ENCODE measurements around the gene IFNA17.
"Not testable (repeated sequence)": the region's sequence is repeated elsewhere in the genome, so short reads cannot be mapped to it uniquely, and the experiment has no call there.

The IFNA17 gene

GRCh38 chr9:21228122-21228521 lies at the start of gene IFNA17:
TSS of gene IFNA17 (minus strand) at chr9:21228222. CDS start at chr9:21228173, 49 bp downstream.
- DNase-seq, result no peak

DNA sequence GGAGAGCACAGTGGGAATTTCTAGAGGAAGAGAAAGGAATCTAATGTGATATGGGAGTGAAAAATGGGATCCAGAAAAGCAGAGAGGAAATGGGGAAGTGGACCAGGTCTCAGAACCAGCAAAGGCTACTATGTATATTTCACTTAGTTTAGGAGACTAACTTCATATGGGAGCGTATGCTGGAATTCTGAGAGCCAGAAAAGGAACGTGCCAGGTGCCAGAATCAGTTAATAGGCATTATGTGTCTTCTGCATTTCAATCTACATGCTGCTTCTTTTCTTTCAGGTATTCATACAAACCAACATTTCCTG lies 40.3 kb upstream of the IFNA17 start:
- no peak for DNase-seq

DNA sequence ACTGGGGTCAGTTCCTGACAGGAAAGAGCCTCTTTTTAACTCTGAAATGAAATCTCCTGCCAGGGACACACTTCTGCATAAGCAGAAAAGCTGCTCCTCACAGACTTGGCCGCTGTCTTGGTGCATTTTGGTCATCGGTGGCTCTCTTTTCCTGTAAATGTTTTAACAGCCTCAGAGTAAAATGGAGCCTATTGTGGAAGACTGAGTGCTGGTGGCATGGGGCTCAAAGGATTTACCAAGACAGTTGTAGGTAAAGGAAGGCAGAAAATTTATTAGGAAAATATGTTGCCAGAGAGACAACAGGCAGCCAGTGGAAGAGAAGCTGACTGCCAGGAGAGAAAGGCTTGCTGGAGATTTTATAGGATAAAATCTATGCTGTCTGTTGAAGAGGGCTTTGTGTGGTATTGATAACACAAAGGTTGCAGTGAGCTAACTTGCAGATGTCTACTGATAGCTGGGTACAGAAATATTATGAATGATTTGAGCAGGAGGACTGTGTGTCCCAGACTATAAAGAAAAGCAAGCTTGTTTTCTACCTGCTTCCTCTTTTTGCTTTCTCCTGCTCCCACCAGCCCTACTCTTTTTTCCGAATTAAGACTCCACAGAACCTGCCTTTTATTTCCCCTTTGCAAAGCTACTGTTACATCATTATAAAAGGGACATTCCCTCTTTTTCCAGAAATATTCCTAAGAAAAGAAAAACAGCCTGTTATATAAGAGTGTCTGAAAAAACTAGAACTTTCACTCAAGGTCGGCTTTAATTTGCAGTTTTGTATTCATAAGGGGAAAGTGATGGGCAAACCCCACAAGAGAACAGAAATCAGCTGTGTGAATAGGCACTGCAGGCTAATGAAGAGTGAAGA lies 39.7 kb upstream of the IFNA17 start:
- DNase-seq, result no peak

- DNase-seq, result no peak
These were observed 38.9 kb upstream of the IFNA17 start for GRCh38 chr9:21266733-21267484.

- no peak for DNase-seq
These were observed 37.6 kb upstream of the IFNA17 start for GRCh38 chr9:21265421-21266189.

GRCh38 chr9:21255538-21256212 lies 27.7 kb upstream of the IFNA17 start:
- DNase-seq, result no peak

GRCh38 chr9:21252721-21253547 lies 24.9 kb upstream of the IFNA17 start:
- no peak for DNase-seq

DNA sequence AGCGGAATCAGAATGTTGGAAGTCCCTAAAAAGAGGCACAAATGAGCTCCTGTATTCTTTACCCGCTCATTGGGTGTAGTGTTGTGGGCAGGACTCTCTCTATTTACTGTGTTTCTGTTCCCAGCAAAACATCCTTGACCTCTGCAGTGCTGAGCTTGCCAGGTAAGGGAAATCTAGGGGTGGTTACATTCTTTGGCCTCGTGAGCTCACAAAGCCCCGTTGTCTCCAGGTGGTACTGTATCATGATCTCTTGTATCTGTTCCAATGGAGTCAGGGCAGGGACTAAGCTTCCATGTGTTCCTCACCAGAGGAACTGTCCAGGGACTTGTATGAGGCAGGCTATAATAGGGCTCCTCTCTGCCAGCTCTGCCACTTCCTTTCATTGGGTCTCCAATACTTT lies 23.6 kb upstream of the IFNA17 start:
- no peak for DNase-seq

DNA sequence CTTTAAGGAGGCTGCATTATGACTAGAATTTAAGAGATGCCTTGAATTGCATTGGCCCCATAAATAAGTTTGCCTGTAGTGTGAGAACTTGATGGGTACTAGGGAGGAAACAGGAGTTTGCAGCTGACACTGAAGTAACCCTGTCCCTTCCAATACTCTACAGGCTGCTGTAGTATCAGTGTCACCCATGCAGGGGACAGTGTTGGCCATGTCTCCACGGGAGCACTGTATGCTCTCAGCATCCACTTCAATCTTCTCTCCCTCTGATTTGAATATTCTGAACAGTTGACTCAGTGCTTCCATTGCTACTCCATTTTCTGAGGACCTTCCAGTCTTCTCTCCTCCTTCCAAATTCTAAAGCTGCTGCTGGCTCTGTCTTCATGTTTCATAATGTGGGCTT lies 23.2 kb upstream of the IFNA17 start:
- DNase-seq, result no peak

GRCh38 chr9:21244836-21245235 lies 16.8 kb upstream of the IFNA17 start:
- no peak for DNase-seq

GRCh38 chr9:21239911-21240310 lies 11.9 kb upstream of the IFNA17 start, which contains the start of gene IFNA14:
TSS of gene IFNA14 (minus strand) at chr9:21240005. CDS start at chr9:21239935, 70 bp downstream.
- no peak for DNase-seq

GRCh38 chr9:21236360-21236714 lies 8.3 kb upstream of the IFNA17 start:
- DNase-seq, result not testable (repeated sequence)

- not testable (repeated sequence) for DNase-seq
These were observed 7.7 kb upstream of the IFNA17 start for GRCh38 chr9:21235468-21236359.

DNA sequence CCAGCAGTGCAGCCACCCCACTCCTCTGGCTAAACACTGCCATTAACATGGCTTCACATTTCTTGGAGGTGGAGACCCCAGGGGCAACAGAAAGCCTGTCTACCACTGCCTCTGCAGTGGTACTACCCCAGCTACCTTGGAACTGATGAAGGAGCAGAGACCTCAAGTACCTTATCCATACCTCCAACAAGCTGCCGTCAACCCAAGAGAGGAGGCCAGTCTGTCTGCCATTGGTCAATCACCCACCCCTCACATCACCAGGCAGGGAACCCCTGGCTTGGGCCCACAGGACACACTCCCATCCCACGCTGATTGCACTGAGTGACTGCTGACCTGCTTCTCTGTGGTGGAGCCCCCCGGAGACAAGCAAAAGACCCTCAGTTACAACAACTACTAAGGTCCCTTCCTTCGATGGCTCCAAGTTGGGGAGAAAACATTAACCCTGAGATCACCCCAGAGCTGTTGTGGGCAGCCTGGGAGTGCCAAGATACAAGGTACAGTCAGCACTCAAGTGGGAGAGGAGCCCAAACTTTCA lies 6.2 kb upstream of the IFNA17 start:
- no peak for DNase-seq

DNA sequence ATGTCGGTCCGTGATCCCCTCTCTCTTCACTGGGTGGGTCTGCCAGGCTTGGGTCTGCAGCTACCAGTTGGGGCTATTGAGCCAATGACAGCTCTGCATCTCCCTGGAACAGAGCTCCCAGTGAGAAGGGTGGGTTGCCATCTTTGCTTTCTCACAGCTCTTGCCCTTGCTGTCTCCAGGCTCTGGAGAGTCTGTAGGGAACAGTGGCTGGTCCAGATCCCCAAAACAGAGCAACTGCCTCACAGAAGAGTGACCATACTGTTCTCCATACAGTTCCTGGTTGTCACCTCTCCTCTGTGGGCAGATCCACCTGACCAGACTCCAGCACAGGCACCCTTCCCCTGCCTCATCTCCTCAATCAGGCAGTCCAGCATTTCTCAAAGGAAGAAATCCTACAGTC lies 5.2 kb upstream of the IFNA17 start:
- no peak for DNase-seq

DNA sequence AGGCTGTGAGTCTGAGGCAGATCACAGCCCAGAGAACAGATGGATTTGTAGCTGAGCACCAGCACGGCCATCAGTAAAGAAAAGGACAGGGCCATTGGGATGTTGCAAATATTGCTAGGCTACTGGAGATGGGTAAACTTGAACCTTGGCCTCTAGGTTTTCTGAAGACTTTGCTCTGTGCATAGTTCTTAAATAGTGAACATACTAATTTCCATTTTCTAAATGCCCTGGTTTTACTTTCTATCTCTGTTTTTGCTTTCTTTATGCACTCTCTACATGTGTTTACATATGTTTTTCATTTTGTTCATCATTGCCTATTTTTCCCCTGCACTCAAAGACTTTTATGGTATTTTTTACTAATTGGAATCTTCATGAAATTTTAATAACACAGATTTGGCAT lies 10.8 kb downstream of the IFNA17 start, which contains the start of gene IFNA16:
TSS of gene IFNA16 (minus strand) at position 101 of the 400 bp plus-strand sequence. CDS start at position 95, 6 bp downstream.
- not testable (repeated sequence) for DNase-seq

DNA sequence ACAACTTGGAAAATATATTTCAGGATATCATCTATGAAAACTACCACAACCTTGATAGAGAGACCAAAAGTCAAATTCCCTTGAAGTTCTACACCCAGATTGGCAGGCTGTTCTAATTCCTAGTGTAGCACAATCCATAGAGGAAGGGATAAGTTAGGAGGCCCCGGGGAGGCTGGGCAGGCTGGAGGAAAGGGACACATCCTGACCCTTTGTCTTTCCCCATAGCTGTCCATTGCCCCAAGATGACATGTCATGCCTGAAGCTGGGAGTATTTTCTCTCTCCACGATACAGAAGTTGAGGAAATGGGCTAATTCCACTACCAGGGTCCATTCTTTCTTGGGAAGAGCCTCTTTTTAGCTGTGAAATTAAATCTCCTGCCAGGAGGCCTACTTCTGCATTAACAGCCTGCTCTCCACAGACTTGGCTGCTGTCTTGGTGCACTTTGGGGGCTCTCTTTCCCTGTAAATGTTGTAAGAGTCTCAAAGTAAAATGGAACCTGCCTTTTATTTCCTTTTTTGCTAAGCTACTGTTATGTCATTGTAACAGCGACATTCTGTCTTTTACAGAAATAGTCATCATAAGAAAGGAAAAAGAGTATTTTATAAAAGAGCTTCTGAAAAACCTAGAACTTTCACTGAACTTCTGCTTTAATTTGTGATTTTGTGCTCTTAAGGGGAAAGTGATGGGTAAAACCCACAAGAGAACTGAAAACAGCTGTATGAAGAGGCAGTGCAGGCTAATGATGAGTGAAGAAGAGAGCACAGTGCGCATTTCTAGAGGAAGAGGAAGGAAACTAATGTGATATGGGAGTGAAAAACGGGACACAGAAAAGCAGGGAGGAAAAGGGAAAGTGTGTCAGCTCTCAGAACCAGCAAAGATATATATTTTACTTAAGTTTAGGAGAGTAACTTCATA lies 14.4 kb downstream of the IFNA17 start:
- DNase-seq, result not testable (repeated sequence)

DNA sequence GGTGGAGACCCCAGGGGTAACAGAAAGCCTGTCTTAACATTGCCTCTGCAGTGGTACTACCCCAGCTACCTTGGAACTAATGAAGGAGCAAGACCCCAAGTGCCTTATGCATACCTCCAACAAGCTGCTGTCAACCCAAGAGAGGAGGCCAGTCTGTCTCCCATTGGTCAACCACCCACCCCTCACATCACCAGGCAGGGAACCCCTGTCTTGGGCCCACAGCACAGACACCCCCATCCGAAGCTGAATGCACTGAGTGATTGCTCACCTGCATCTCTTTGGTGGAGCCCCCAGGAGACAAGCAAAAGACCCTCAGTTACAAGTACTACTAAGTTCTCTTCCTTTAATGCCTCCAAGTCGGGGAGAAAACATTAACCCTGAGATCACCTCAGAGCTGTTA lies 15.9 kb downstream of the IFNA17 start:
- DNase-seq, result not testable (repeated sequence)

GRCh38 chr9:21210782-21211181 lies 17.2 kb downstream of the IFNA17 start:
- not testable (repeated sequence) for DNase-seq

All from NCI-H2029 (cell line).